NCI-H1048 (cell line): Measurements from ENCODE around the gene SLC38A10.

ENCODE experiments used
- DNase-seq: peaks from one replicate; lab custom pipeline; 2025; lab: John Stamatoyannopoulos, UW

SLC38A10 gene

DNA sequence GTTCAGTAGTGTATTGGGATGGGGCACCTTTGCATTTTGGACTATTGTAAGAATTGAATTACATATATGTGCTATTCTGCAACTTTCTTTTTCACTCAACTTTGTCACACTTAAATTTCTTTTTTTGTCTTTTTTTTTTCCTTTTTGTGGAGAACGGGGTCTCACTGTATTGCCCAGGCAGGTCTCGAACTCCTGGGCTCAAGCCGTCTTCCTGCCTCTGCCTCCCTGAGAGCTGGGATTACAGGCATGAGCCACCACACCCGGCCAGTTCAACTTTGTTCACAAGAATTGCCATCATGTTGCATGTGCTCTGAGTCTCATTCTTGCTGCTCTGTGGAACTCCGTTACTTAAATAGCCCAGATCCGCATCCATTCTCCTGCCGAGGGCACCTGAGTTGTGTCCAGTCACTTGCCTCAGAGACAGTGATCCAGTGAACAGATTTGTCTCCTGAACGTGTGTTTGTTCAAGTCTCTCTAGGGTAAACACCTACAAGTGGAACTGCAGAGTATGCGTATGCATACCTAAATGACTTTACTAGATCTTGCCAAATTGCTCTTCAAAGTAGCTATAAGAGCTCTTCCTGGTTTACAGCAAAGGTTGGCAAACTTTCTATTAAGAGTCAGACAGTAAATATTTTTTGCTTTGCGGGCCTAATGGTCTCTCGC is 3.4 kb upstream of the SLC38A10 start:
- DNase-seq: no peak

GRCh38 chr17:81295676-81296381 is 722 bp upstream of the SLC38A10 start:
- no peak for DNase-seq

DNA sequence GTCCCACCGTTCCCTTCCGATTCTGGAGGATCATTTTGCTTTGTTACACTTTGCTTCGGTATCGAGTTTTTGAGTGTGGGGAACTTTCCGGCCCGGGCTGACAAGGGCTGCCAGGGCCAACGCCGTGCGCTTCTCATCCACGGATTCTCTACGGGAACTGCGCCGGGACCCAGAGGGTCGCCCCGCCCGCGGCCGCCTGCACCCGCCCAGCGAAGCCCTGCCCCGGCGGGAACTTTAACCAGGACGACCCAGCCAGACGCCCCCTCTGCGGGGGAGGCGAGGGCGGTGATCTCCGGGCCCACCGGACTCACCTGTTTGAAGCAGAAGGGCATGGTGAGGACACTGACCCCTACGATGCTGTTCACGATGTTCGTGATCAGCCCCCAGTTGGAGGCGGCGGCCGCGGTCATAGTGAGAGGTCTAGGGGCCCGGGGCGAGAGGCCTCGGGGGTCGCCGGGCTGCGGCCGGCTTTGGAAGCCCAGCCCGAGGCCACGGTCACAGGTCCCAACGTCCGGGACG is 536 bp downstream of the SLC38A10 start:
- DNase-seq: no peak

DNA sequence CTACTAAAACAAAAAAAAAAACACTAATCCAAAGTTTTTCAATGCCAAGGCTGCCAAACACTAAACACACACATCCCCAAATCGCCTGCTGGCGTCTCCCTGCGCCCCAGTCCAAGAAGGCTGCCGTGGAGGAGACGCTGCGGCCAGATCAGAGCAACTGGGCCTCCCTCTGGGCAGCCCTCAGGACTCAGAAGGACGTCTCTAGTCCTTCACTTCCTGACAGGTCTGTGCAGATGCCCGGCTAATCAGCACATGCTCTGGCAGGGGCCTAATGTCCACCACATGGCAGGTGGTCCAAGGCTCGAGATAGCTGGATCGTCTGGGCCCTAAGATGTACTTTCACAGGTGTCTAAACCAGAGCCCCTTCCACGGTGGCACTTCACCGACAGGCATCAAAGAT is 2.7 kb downstream of the SLC38A10 start:
- DNase-seq: no peak

- DNase-seq: no peak
These were observed 3.4 kb downstream of the SLC38A10 start for GRCh38 chr17:81291662-81292061.

- DNase-seq: no peak
These were observed 4.9 kb downstream of the SLC38A10 start for GRCh38 chr17:81290230-81290629.

- no peak for DNase-seq
These were observed 5.5 kb downstream of the SLC38A10 start for GRCh38 chr17:81289627-81290026.

DNA sequence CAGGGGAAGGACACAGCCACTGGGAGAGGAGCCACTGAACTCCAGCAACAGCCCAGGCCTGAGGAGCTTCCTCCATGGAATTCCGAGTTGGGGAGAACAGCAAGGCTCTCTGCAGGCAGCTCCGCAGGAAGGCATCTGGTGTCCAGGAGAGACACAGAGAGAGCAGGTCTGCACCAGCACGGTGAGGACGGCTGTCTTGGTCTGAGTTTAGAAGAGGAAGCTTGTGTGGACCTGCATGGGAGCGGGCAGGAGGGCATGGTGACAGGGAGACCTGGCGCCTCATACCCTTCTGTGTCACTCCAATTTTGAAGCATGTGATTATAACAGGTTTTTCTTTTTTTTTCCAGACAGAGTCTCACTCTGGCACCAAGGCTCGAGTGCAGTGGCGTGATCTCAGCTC is 6.4 kb downstream of the SLC38A10 start:
- DNase-seq: no peak

- DNase-seq: no peak
These were observed 7.2 kb downstream of the SLC38A10 start for GRCh38 chr17:81287741-81288430.

DNA sequence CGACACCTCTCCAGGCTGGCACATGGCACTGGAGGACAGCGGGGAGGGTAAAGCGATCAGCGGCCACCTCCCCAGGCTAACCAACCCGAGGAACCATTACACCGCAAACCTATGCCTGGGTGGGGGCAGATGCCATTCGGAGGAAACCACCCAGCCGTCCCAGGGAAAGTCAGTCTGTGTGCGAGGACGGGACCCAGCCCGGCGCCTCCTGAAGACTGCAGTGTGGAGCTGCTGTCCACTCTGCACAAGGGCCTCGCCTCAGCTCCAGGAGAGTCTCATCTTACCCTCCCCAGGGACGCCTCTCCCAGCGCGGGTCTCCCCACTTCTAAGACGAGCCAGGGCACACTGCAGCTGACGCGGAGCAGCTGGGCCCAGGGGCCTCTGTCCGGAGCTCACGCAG is 8.0 kb downstream of the SLC38A10 start:
- DNase-seq: no peak

- DNase-seq: no peak
These were observed 8.5 kb downstream of the SLC38A10 start for GRCh38 chr17:81286491-81287145.

DNA sequence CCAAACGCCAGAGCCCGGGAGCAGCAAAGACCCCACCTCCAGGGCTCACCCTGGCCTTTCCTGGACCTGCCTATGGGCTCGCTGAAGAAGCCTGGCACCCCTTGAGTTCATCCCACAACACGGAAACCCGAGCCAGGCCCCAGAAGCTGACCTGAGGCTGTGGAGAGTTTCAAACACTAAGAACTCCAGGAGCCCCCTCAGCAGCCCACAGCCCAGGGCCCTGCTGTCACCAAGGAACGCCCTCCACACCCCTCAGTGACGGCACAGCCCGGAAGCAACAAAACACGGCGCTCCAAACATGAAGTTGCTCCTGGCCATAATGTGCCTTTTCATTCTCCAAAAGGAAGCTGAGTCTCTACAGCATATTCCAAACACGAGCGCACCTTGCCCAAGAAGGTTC is 9.2 kb downstream of the SLC38A10 start:
- DNase-seq: no peak

DNA sequence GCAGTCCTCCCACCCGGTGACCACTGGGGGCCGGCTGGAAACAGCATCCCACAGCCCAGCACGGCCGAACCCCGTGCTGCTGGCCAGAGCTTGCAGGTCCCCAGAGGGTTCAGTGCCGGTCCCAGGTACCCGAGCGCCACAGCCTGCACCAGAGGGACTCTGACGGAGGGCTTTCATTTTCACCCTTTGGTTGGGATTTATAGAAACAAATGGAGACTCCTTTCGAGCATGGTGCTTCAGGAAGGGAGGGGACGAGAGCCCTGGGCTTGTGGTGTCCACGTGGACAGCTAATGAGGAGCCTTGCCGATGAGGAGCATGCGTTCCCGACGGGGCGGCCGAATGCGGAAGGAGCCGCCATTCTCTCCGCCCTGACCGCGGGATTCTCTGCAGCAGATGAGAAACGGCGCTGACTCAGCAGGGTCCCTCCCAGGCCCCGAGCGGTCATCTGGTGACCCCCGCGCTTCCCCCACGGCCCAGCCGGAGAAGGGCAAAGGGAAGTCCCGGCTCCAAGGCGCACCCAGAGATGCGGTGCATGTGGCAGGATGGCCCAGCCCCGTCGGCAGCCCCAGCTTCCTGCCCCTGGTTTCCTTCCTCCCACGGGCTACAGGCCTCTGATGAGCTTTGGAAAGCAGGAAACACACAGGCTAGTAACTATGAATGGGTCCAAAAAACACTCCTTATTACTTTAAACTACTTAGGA is 9.8 kb downstream of the SLC38A10 start:
- no peak for DNase-seq

GRCh38 chr17:81282876-81283275 is 12.2 kb downstream of the SLC38A10 start:
- DNase-seq: no peak

DNA sequence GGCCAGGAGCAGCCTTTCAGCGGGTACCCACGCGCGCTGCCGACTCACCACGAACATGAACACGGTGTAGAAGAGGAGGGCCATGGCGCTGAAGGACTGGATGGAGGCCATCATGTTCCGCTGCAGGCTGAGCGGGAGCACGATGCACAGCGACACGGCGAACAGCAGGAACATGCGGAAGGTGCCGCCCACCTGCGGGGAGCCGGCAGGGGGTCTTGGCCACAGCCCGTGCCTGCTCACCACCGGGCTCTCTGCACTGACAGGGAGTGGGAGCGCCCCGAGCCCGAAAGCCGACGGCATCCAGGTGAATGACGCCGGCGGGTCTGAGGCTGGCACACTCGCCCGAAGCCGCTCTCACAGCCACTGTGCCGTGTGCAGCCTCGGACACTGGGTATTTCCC is 13.0 kb downstream of the SLC38A10 start:
- no peak for DNase-seq

- DNase-seq: no peak
These were observed 14.5 kb downstream of the SLC38A10 start for GRCh38 chr17:81280571-81280970.

GRCh38 chr17:81279278-81280275 is 15.5 kb downstream of the SLC38A10 start:
- no peak for DNase-seq

DNA sequence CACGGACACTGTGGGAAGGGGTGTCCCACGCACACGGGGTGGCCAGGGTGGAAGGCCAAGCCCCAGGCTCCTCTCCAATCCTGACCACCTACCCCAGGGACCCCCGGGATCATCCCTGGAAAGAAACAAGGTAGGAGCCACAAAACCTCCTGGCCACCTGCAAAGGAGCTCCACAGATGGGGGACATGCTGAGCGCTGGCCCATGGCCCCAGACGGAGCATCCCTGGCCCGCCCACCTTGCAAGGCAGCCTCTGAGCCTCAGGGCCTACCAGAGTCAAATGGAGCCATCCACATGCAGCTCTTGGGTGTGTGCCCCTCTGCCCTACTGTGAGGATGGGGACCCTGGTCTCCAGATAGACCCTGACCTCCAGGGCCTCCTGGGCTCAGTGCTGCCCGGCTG is 16.3 kb downstream of the SLC38A10 start:
- no peak for DNase-seq

- no peak for DNase-seq
These were observed 17.0 kb downstream of the SLC38A10 start for GRCh38 chr17:81277946-81278693.

GRCh38 chr17:81277421-81277820 is 17.7 kb downstream of the SLC38A10 start:
- DNase-seq: no peak
